NCI-H1436 (cell line): ENCODE measurements around the gene DNASE1L2.

Experiments used
- DNase-seq: peaks from one replicate; lab custom pipeline; 2025; lab: John Stamatoyannopoulos, UW

Gene DNASE1L2

GRCh38 chr16:2287916-2288547, 51.8 kb downstream of the DNASE1L2 start:
- no peak for DNase-seq
